H9 (cell line): ENCODE data around the gene TMEM151B. TPM values are rescaled to one million over a fixed set of nuclear protein-coding genes. Genes with fewer than 3 reads are reported as not detected.

Experiments used
- DNase-seq: peaks from one replicate; pipeline ENCODE4 v3.0.0-alpha.2; 2017
- H2AFZ ChIP-seq: one replicate; pipeline ENCODE4 v1.6.1; 2013; ENCODE audit warnings: mild to moderate bottlenecking, low read length, control low read depth, moderate library complexity
- H2AK5ac ChIP-seq: 2 replicates; pipeline ENCODE4 v1.6.1; 2013; ENCODE audit warnings: low read length, control low read depth, mixed read lengths; ENCODE audit not compliant: insufficient read length
- H2BK120ac ChIP-seq: one replicate; pipeline ENCODE4 v1.6.1; 2013; ENCODE audit warnings: low read depth, mild to moderate bottlenecking, low read length, control low read depth, inconsistent platforms; ENCODE audit not compliant: poor library complexity, severe bottlenecking
- H2BK12ac ChIP-seq: 2 replicates; pipeline ENCODE4 v1.6.1; 2013; ENCODE audit warnings: low read length, control low read depth, mixed read lengths, low read depth; ENCODE audit not compliant: insufficient read length
- H2BK15ac ChIP-seq: 2 replicates; pipeline ENCODE4 v1.6.1; 2013; ENCODE audit warnings: low read depth, low read length, control low read depth
- H2BK20ac ChIP-seq: one replicate; pipeline ENCODE4 v1.6.1; 2013; ENCODE audit warnings: low read depth, mild to moderate bottlenecking, low read length, control low read depth, inconsistent platforms; ENCODE audit not compliant: poor library complexity, severe bottlenecking
- H2BK5ac ChIP-seq: 2 replicates; pipeline ENCODE4 v1.6.1; 2013; ENCODE audit warnings: low read length, control low read depth, mixed read lengths; ENCODE audit not compliant: insufficient read length
- H3K14ac ChIP-seq: 2 replicates; pipeline ENCODE4 v1.6.1; 2013; ENCODE audit warnings: low read length, control low read depth; ENCODE audit not compliant: insufficient read depth
- H3K18ac ChIP-seq: 2 replicates; pipeline ENCODE4 v1.6.1; 2013; ENCODE audit warnings: low read depth, mild to moderate bottlenecking, mixed read lengths, low read length, control low read depth; ENCODE audit not compliant: insufficient read length
- H3K23ac ChIP-seq: 2 replicates; pipeline ENCODE4 v1.6.1; 2013; ENCODE audit warnings: low read length, control low read depth, mixed read lengths, low read depth; ENCODE audit not compliant: insufficient read length
- H3K23me2 ChIP-seq: 2 replicates; pipeline ENCODE4 v1.6.1; 2013; ENCODE audit warnings: low read depth, mild to moderate bottlenecking, mixed read lengths, low read length, control low read depth; ENCODE audit not compliant: insufficient read length, poor library complexity, severe bottlenecking
- H3K27ac ChIP-seq: 2 replicates; pipeline ENCODE4 v1.5.1; 2013; ENCODE audit warnings: low read length, control low read depth, mixed read lengths, low read depth; ENCODE audit not compliant: insufficient read length
- H3K27me3 ChIP-seq: 2 replicates; pipeline ENCODE4 v1.6.1; 2013; ENCODE audit warnings: low read length, control low read depth, inconsistent platforms; ENCODE audit not compliant: insufficient read depth
- H3K4ac ChIP-seq: 2 replicates; pipeline ENCODE4 v1.6.1; 2013; ENCODE audit warnings: low read depth, mild to moderate bottlenecking, control low read depth, inconsistent platforms, low read length, moderate library complexity
- H3K4me1 ChIP-seq: 2 replicates; pipeline ENCODE4 v1.6.1; 2013; ENCODE audit warnings: low read length, control low read depth, inconsistent platforms; ENCODE audit not compliant: insufficient read depth
- H3K4me2 ChIP-seq: 2 replicates; pipeline ENCODE4 v1.6.1; 2013; ENCODE audit warnings: low read length, control low read depth, mixed read lengths; ENCODE audit not compliant: insufficient read length, insufficient read depth
- H3K56ac ChIP-seq: 2 replicates; pipeline ENCODE4 v1.6.1; 2013; ENCODE audit warnings: low read depth, mild to moderate bottlenecking, mixed read lengths, low read length, control low read depth; ENCODE audit not compliant: insufficient read length
- H3K79me1 ChIP-seq: 2 replicates; pipeline ENCODE4 v1.6.1; 2013; ENCODE audit warnings: low read depth, mild to moderate bottlenecking, moderate library complexity, low read length, control low read depth, inconsistent platforms; ENCODE audit not compliant: insufficient read depth, poor library complexity, severe bottlenecking
- H3K79me2 ChIP-seq: 2 replicates; pipeline ENCODE4 v1.6.1; 2013; ENCODE audit warnings: low read length, control low read depth, inconsistent platforms; ENCODE audit not compliant: insufficient read depth
- H3K9ac ChIP-seq: 2 replicates; pipeline ENCODE4 v1.6.1; 2013; ENCODE audit warnings: low read length, control low read depth, mixed read lengths; ENCODE audit not compliant: insufficient read length; ENCODE audit errors: extremely low read depth
- H3K9me3 ChIP-seq: one replicate; pipeline ENCODE4 v1.6.1; 2013; ENCODE audit warnings: low read depth, low read length, inconsistent platforms; ENCODE audit not compliant: control insufficient read depth
- H3T11ph ChIP-seq: one replicate; pipeline ENCODE4 v1.6.1; 2013; ENCODE audit warnings: mild to moderate bottlenecking, low read length, control low read depth, inconsistent platforms
- H4K20me1 ChIP-seq: one replicate; pipeline ENCODE4 v1.6.1; 2013; ENCODE audit not compliant: control insufficient read depth, insufficient read length, insufficient read depth
- H4K5ac ChIP-seq: 2 replicates; pipeline ENCODE4 v1.6.1; 2013; ENCODE audit warnings: low read depth, mild to moderate bottlenecking, mixed read lengths, low read length, control low read depth; ENCODE audit not compliant: insufficient read length
- H4K8ac ChIP-seq: replicated peaks from 2 replicates; pipeline ENCODE4 v1.6.1; 2013; ENCODE audit warnings: low read length, control low read depth, mixed read lengths, low read depth; ENCODE audit not compliant: insufficient read length
- H4K91ac ChIP-seq: 2 replicates; pipeline ENCODE4 v1.6.1; 2013; ENCODE audit warnings: low read depth, mild to moderate bottlenecking, moderate library complexity, mixed read lengths, low read length, control low read depth; ENCODE audit not compliant: insufficient read length
- H3K27ac Mint-ChIP-seq, 3 experiments: 2 replicates in 2 of 3; 3 replicates in 1 of 3; pipeline ENCODE4 v1.8.0; 2020 to 2021; ENCODE audit warnings: mixed read lengths in 3 of 3, mild to moderate bottlenecking in 1 of 3, moderate library complexity in 1 of 3
- H3K27me3 Mint-ChIP-seq: 2 replicates; pipeline ENCODE4 v1.8.0; 2021; ENCODE audit warnings: low read depth, mild to moderate bottlenecking, moderate library complexity, mixed read lengths
- H3K36me3 Mint-ChIP-seq, 3 experiments: 2 replicates in 2 of 3; 3 replicates in 1 of 3; pipeline ENCODE4 v1.8.0; 2020 to 2021; ENCODE audit warnings: low read depth in 3 of 3, mixed read lengths in 3 of 3; ENCODE audit not compliant: insufficient read depth in 1 of 3
- H3K4me1 Mint-ChIP-seq, 2 experiments: 2 replicates each; pipeline ENCODE4 v1.8.0; 2020; ENCODE audit warnings: mixed read lengths in 2 of 2
- H3K4me3 Mint-ChIP-seq, 2 experiments: 2 replicates in 1 of 2; 3 replicates in 1 of 2; pipeline ENCODE4 v1.8.0; 2020 to 2021; ENCODE audit warnings: mild to moderate bottlenecking in 2 of 2, mixed read lengths in 2 of 2, moderate library complexity in 1 of 2
- H3K9me3 Mint-ChIP-seq, 2 experiments: 2 replicates in 1 of 2; 3 replicates in 1 of 2; pipeline ENCODE4 v1.8.0; 2020; ENCODE audit warnings: mild to moderate bottlenecking in 2 of 2, mixed read lengths in 2 of 2, moderate library complexity in 1 of 2
- CTCF ChIP-seq: fragments of 200-600 bp; sonication (generic); conservative IDR thresholded peaks from 3 replicates; pipeline ENCODE4 v1.8.0; 2021; ENCODE audit warnings: antibody characterized with exemption, mild to moderate bottlenecking
- WGBS: extraction: QIAGEN DNeasy Blood & Tissue Kit; methylation state at CpG from one replicate; pipeline ENCODE4 v1.1.7; 2013; ENCODE audit warnings: missing lambda C conversion rate, low lambda C conversion rate, mixed read lengths; ENCODE audit not compliant: insufficient read length; ENCODE audit errors: extremely low coverage; 5-methylcytosine and 5-hydroxymethylcytosine counted together
- total RNA-seq: library from RNA; stranded (reverse); gene quantifications from 2 replicates; pipeline ENCODE4 v1.2.1, GENCODE V29; 2021

The TMEM151B gene
- total RNA-seq, 1 experiment from 2014 or later, result 2.4 TPM

DNA sequence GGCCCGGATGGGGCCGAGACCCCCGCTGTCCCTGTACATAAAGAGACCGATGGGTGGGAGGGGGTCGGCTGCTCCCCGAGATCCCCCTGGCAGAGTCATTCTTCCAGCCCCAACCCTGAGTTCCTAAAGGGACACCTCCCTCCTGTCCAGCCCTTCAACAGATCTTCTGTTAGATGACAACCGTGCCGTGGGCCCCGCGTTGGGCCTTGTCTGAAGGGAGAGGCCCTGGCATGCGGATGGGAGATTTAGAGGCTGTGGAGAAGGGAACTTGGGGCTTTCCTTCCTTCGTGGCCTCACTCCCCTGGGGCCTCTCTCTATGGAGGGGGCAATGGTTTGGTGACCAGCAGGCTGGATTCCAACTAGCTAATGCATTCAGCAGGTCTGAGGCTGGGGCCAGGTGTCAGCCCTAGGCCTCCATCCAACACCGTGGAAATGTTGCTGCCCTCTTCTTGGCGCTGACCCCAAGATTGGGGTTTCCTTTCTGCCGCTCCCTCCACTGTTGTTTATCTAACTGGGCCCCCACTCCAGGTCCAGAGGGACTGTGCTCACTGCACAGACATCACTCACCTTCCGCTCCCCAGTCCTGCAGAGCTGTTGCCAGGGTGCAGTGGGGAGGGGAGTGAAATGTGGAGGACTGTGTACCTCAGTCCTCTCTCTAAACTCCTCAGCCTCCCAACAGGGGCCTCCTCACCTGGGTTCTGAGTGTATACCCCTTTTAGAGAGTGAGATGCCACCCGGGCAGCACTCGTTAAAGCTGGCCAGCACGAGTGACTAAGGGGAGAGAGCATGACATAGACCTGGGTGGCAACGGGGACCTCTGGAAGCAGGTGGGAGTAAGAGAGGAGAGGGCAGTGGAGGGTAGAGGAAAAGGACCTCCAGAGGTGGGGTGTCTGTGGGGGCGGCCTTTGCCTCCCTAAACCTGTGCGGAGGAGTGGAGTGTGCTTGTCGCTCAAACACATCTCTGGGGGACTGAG, 6.7 kb downstream of the TMEM151B start:
- H3K27me3 ChIP-seq, result no peaks in the 10 kb centered on the region
- H3K79me2 ChIP-seq, result no peaks in the 10 kb centered on the region
- H3K4me2 ChIP-seq, result no peak overlapping the region
- no peak overlapping the region for H2BK20ac ChIP-seq
- no peak overlapping the region for H3K4ac ChIP-seq
- no CpG with 5 or more reads among the region's 23 CpGs for WGBS
- no peak overlapping the region for H3K9ac ChIP-seq
- no peaks in the 10 kb centered on the region for H3K79me1 ChIP-seq
- H3K23me2 ChIP-seq, result no peaks in the 10 kb centered on the region
- no peak overlapping the region for H2AK5ac ChIP-seq
- H2AFZ ChIP-seq, result no peak overlapping the region
- no peak overlapping the region for H2BK15ac ChIP-seq
- peaks cover 3% of the 10 kb centered on the region for H4K20me1 ChIP-seq
- no peak overlapping the region for H2BK12ac ChIP-seq
- Mint-ChIP-seq H3K36me3 (no peaks in the 10 kb centered on the region; a peak in 1 of 7 replicates), H3K27ac (peak overlapping the region in 2 of 3 experiments; percentile 4 to 67; a peak in 3 of 7 replicates), H3K9me3 (no peaks in the 10 kb centered on the region), H3K4me1 (peaks cover 5 to 12% of the 10 kb centered on the region in 2 experiments), H3K27me3 (peaks cover 11% of the 10 kb centered on the region), H3K4me3 (no peak overlapping the region)
- H3K4me1 ChIP-seq, result no peaks in the 10 kb centered on the region; the same call in 1 of the 2 replicates
- H4K91ac ChIP-seq, result no peak overlapping the region
- H3K9me3 ChIP-seq, result no peaks in the 10 kb centered on the region
- H3K56ac ChIP-seq, result no peak overlapping the region
- no peak overlapping the region for H3K14ac ChIP-seq
- no peak overlapping the region for H2BK5ac ChIP-seq
- no peak overlapping the region for H3K27ac ChIP-seq
- no peak for DNase-seq
- no peak overlapping the region for H2BK120ac ChIP-seq
- no peak for TF ChIP-seq CTCF
- no peak overlapping the region for H3T11ph ChIP-seq
- no peak overlapping the region for H4K8ac ChIP-seq
- no peak overlapping the region for H4K5ac ChIP-seq
- H3K23ac ChIP-seq, result no peak overlapping the region
- H3K18ac ChIP-seq, result no peak overlapping the region
